Mucosa of descending colon (tissue), 3 donors: ENCODE measurements around the gene CCDC146. TPM values are rescaled to one million over a fixed set of nuclear protein-coding genes. Genes with fewer than 3 reads are reported as not detected.
"Not testable (repeated sequence)": the region's sequence is repeated elsewhere in the genome, so short reads cannot be mapped to it uniquely, and the experiment has no call there.

Source experiments
- ATAC-seq: fragments of 200-7000 bp; cut with Tn5 transposase; one replicate; pipeline ENCODE4 v1.9.1; 2020; ENCODE audit warnings: mild to moderate bottlenecking, moderate library complexity
- DNase-seq, 3 donors: peaks; one replicate each; pipeline ENCODE4 v3.0.0-alpha.2; 2020
- H3K36me3 ChIP-seq: fragments of 200-600 bp; one replicate; pipeline ENCODE4 v1.8.0; 2021; ENCODE audit warnings: low read depth, mild to moderate bottlenecking
- H3K4me1 ChIP-seq: fragments of 200-600 bp; one replicate; pipeline ENCODE4 v1.8.0; 2021; ENCODE audit warnings: low read depth, mild to moderate bottlenecking
- H3K4me3 ChIP-seq: fragments of 200-600 bp; one replicate; pipeline ENCODE4 v1.8.0; 2021; ENCODE audit warnings: mild to moderate bottlenecking
- H3K9me3 ChIP-seq: fragments of 200-600 bp; one replicate; pipeline ENCODE4 v1.8.0; 2021; ENCODE audit warnings: mild to moderate bottlenecking
- intact Hi-C, 2 donors: fragments of 100-400 bp; cut with DNase I in 1 of 2; cut with micrococcal nuclease in 1 of 2; formaldehyde crosslinking; loops; one replicate each; pipeline versions ENCODE4 v1.11.0 to v1.11.1; 2022; cut with DNase I, micrococcal nuclease
- total RNA-seq, 3 donors: library from RNA; stranded (reverse); fragmentation: NEBNext Ultra II Directional in 2 of 3; extraction: Animal tissue kit (Norgen Biotek cat#: 25700) in 2 of 3; gene quantifications; one replicate each; pipeline versions ENCODE4 v1.2.1 to v1.2.4, GENCODE V29; 2021 to 2023
- TF ChIP-seq, protein P1 (sequence below): fragments of 200-600 bp; IDR thresholded peaks from one replicate; pipeline ENCODE4 v1.8.0; 2022; ENCODE audit warnings: antibody characterized with exemption, mild to moderate bottlenecking
- donor health status: DM: no; HTN: no; CAD: no; lungs with moderate emphysema.
- donor health status: DM: no; HTN: no; CAD: no.
- donor health status: DM: no; HTN: yes; CAD: no.

CCDC146 gene
- total RNA-seq, 3 donors from 2014 or later: 7.5 to 20.5 (median 13.3) TPM

DNA sequence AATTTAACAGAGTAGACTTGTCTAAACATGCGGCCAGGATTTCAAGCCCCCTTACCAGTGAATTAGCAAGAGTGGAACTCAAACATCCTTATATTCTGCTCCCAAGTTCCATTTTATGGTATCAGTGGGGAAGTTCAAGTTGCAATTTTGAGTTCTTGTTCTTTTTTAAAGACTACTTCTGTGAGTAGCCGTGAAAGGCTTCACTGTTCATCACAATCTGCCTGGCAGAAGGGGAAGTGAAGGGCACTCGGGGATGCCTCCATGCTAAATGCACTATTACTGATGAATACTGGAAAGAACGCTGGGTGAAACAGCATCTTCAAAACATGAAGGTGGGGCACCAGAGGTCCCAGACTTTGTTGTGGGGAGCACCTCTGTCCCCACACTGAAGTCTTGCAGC lies 99.7 kb downstream of the CCDC146 start:
- no peak for ATAC-seq

DNA sequence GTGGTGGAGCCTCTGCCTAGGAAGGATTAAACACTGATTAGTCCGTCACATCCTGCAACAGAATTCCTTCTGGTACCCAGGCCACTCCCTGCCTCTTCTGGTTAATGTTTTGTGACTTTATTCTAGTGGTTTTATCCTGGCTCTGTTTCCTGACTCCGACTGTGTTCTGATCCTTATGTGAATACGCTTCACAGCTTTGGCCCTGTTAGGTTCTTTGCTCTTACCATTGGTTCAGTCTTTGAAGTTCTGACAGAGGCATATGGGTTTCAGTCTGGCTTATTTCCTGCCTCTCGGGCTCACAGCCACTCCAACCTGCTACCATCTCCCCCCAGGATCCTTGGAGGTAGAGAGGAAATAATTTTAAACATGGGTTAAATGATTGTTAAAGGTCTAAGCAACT lies 100.4 kb downstream of the CCDC146 start:
- TF ChIP-seq, protein P1, sequence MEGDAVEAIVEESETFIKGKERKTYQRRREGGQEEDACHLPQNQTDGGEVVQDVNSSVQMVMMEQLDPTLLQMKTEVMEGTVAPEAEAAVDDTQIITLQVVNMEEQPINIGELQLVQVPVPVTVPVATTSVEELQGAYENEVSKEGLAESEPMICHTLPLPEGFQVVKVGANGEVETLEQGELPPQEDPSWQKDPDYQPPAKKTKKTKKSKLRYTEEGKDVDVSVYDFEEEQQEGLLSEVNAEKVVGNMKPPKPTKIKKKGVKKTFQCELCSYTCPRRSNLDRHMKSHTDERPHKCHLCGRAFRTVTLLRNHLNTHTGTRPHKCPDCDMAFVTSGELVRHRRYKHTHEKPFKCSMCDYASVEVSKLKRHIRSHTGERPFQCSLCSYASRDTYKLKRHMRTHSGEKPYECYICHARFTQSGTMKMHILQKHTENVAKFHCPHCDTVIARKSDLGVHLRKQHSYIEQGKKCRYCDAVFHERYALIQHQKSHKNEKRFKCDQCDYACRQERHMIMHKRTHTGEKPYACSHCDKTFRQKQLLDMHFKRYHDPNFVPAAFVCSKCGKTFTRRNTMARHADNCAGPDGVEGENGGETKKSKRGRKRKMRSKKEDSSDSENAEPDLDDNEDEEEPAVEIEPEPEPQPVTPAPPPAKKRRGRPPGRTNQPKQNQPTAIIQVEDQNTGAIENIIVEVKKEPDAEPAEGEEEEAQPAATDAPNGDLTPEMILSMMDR: no peak
- peaks cover 7% of the 10 kb centered on the region for H3K4me1 ChIP-seq
- DNase-seq (no peak), ATAC-seq (no peak)
- H3K9me3 ChIP-seq: peaks cover 3% of the 10 kb centered on the region
- intact Hi-C loops: no loop called here
- H3K4me3 ChIP-seq: no peak overlapping the region
- no peaks in the 10 kb centered on the region for H3K36me3 ChIP-seq

More for the DNA sequence above, 99.7 kb downstream of the CCDC146 start:
- DNase-seq: no peak
- Histone ChIP-seq H3K4me3 (no peak overlapping the region), H3K9me3 (peaks cover 3% of the 10 kb centered on the region), H3K36me3 (no peaks in the 10 kb centered on the region), H3K4me1 (peaks cover 5% of the 10 kb centered on the region)
- TF ChIP-seq, protein P1: no peak
- intact Hi-C loops: no loop called here

DNA sequence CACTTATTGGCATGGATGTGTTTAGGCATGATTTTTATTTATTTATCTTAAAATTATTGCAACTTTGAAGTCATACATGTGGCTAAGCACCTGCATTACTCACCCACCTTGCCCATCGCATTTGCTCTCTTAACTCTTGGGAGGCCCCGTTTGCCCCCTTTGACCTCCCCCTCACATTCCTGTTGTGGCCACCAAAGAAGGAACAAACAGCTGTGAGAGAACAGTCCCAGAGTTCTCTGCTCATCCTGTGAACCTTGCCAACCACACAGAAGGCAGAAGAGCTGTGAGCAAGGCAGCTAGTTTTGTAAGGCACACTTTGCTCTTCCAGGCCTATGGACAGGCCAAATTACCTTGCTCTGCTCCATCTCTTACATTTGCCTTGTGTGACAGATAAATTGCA lies 100.8 kb downstream of the CCDC146 start:
- Histone ChIP-seq H3K4me3 (no peak overlapping the region), H3K36me3 (no peaks in the 10 kb centered on the region), H3K9me3 (peaks cover 3% of the 10 kb centered on the region), H3K4me1 (peaks cover 7% of the 10 kb centered on the region)
- TF ChIP-seq, protein P1: no peak
- no peak for DNase-seq
- no peak for ATAC-seq
- intact Hi-C loops: no loop called here

DNA sequence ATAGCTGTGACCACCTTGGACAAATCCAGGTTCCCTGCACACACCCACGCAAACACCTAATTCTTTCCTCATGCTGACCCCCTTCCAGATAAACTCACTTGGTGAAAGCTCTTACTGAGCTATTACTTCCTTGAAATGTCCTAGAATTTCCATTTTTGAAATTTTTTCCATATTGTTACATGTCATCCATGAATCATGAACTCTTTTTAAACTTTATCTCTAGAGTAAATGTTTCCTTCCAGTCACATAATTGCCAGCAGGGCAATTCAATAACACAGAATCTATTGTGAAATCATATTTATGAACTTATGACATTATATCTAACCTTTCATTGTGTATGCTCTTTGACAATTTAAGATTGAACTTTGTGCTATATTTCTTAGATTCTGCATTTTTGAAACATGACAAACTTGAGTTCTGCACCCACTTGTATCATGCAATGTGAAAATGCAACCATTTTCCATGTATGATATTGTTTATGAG lies 104.0 kb downstream of the CCDC146 start:
- DNase-seq: no peak
- Histone ChIP-seq H3K9me3 (peaks cover 12% of the 10 kb centered on the region), H3K36me3 (no peaks in the 10 kb centered on the region), H3K4me3 (no peak overlapping the region), H3K4me1 (peaks cover 7% of the 10 kb centered on the region)
- intact Hi-C loops: no loop called here
- TF ChIP-seq, protein P1: no peak
- ATAC-seq: peak; percentile 87

DNA sequence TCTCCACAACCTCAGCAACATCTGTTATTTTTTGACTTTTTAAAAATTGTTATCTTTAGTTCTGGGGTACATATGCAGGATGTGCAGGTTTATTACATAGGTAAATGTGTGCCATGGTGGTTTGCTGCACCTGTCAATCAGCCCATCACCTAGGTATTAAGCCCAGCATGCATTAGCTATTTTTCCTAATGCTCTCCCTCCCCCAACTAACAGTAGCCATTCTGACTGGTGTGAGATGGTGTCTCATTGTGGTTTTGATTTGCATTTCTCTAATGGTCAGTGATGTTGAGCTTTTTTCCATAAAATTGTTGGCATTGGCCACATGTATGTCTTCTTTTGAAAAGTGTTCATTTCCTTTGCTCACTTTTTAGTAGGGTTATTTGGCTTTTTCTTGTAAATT lies 106.4 kb downstream of the CCDC146 start:
- ATAC-seq, intact Hi-C loops, H3K36me3 ChIP-seq, H3K4me1 ChIP-seq, H3K4me3 ChIP-seq, DNase-seq: not testable (repeated sequence)
- H3K9me3 ChIP-seq: peaks cover 12% of the 10 kb centered on the region

DNA sequence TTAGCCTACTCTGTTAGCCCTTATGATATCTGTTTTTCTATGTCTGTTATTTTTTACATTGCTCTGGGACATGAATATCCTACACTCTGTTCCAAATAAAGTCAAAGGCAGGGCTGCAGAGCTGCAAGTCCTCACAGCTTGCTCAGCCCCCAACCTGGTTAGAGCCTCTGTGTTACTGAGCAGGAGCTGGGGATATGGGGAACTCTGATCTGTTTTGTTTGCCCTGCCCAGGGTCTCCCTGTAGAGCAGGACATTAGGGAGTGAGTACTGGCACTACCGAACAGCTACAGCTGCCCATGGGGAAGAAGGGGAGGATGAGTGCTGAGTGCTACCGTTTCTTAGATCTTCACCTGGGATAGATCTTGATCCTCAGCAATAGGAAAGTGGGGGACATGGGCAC lies 110.1 kb downstream of the CCDC146 start:
- intact Hi-C loops: no loop called here

More for the DNA sequence above, 110.1 kb downstream of the CCDC146 start:
- no peak for ATAC-seq
- no peaks in the 10 kb centered on the region for H3K36me3 ChIP-seq
- no peaks in the 10 kb centered on the region for H3K4me1 ChIP-seq
- no peak overlapping the region for H3K4me3 ChIP-seq
- TF ChIP-seq, protein P1: no peak
- no peak for DNase-seq
- peaks cover 12% of the 10 kb centered on the region for H3K9me3 ChIP-seq
